ENCODE measurements around the gene RSU1. TPM values are rescaled to one million over a fixed set of nuclear protein-coding genes. Genes with fewer than 3 reads are reported as not detected.

RSU1 gene
- total RNA-seq, 1 donor from 2014 or later: 59.4 TPM

DNA sequence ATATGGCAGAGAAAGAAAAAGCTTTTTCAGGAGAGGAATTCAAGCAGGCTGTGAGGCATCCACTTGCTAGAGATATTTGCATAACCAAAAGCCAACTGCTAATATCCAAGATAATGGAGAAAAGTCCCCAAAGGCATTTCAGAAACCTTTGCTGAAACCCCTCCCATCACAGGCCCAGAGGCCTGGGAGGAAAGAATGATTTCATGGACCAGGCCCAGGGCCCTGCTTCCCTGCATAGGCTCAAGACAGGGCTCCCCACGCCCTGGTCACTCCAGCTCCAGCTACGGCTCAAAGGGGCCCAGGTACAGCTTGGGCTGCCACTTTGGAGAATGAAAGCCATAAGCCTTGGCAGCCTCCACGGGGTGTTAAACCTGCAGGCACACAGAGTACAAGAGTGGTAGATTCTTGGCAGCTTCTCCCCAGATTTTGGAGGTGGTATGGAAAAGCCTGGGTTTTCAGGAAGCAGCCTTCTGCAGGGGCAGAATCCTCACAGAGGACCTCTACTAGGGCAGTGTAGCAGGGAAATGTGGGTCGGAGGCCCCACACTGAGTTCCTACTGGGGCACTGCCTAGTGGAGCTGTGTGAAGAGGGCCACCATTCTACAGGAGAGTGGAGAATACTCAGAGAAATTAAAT is 5.6 kb upstream of the RSU1 start:
- Mint-ChIP-seq H3K36me3 (ENCODE audit: unreplicated experiment) (peaks cover 12% of the 10 kb centered on the region), H3K27ac (ENCODE audit: unreplicated experiment) (no peak overlapping the region), H3K4me3 (ENCODE audit: unreplicated experiment) (no peak overlapping the region), H3K27me3 (ENCODE audit: unreplicated experiment) (peaks cover 3% of the 10 kb centered on the region), H3K4me1 (ENCODE audit: low read depth, unreplicated experiment) (peaks cover 3% of the 10 kb centered on the region), H3K9me3 (ENCODE audit: unreplicated experiment) (peaks cover 5% of the 10 kb centered on the region)
- DNase-seq: no peak
- TF ChIP-seq, protein P1, sequence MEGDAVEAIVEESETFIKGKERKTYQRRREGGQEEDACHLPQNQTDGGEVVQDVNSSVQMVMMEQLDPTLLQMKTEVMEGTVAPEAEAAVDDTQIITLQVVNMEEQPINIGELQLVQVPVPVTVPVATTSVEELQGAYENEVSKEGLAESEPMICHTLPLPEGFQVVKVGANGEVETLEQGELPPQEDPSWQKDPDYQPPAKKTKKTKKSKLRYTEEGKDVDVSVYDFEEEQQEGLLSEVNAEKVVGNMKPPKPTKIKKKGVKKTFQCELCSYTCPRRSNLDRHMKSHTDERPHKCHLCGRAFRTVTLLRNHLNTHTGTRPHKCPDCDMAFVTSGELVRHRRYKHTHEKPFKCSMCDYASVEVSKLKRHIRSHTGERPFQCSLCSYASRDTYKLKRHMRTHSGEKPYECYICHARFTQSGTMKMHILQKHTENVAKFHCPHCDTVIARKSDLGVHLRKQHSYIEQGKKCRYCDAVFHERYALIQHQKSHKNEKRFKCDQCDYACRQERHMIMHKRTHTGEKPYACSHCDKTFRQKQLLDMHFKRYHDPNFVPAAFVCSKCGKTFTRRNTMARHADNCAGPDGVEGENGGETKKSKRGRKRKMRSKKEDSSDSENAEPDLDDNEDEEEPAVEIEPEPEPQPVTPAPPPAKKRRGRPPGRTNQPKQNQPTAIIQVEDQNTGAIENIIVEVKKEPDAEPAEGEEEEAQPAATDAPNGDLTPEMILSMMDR (IDR thresholded peaks at IDR 0.05; ENCODE audit: partially characterized antibody, unreplicated experiment): no peak

DNA sequence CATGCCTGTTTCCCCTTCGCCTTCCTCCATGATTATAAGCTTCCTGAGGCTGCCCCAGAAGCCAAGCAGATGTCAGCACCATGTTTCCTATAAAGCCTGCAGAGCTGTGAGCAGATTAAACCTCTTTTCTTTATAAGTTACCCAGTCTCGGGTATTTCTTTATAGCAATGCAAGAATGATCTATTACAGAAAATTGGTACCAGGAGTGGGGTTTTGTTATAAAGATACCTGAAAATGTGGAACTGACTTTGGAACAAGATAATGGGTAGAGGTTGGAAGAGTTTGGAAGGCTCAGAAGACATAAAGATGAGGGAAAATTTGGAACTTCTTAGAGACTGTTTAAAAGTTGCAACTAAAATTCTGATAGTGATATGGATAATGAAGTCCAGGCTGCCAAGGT is 4.8 kb upstream of the RSU1 start:
- no peak overlapping the region for H3K27ac Mint-ChIP-seq (ENCODE audit: unreplicated experiment)
- H3K4me1 Mint-ChIP-seq (ENCODE audit: low read depth, unreplicated experiment): peaks cover 3% of the 10 kb centered on the region
- peaks cover 12% of the 10 kb centered on the region for H3K36me3 Mint-ChIP-seq (ENCODE audit: unreplicated experiment)
- peaks cover 5% of the 10 kb centered on the region for H3K9me3 Mint-ChIP-seq (ENCODE audit: unreplicated experiment)
- TF ChIP-seq, protein P1 (IDR thresholded peaks at IDR 0.05; ENCODE audit: partially characterized antibody, unreplicated experiment): no peak
- H3K4me3 Mint-ChIP-seq (ENCODE audit: unreplicated experiment): no peak overlapping the region
- no peak for DNase-seq
- peaks cover 3% of the 10 kb centered on the region for H3K27me3 Mint-ChIP-seq (ENCODE audit: unreplicated experiment)

DNA sequence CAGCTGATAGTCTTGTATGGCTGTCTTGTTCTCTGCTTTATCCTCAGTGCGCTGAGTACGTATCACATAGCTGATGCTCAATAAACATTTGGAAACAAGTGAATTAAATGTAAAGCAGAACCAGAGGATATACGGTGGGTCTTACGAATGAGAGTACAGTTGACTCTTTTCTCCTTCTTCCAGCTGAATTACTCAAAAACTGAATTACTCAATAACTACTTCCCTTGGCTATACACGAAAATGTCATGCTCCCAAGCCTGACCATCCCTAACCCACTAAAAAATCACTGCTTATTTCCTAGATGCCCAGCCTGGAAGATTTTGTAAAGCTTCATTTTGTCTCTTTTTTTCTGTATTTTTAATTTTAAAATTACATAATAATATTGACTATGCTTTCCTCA is 3.2 kb upstream of the RSU1 start:
- no peak overlapping the region for H3K27ac Mint-ChIP-seq (ENCODE audit: unreplicated experiment)
- H3K36me3 Mint-ChIP-seq (ENCODE audit: unreplicated experiment): peaks cover 12% of the 10 kb centered on the region
- DNase-seq: no peak
- peaks cover 7% of the 10 kb centered on the region for H3K4me1 Mint-ChIP-seq (ENCODE audit: low read depth, unreplicated experiment)
- H3K27me3 Mint-ChIP-seq (ENCODE audit: unreplicated experiment): peaks cover 6% of the 10 kb centered on the region
- H3K9me3 Mint-ChIP-seq (ENCODE audit: unreplicated experiment): peaks cover 8% of the 10 kb centered on the region
- H3K4me3 Mint-ChIP-seq (ENCODE audit: unreplicated experiment): no peak overlapping the region
- TF ChIP-seq, protein P1 (IDR thresholded peaks at IDR 0.05; ENCODE audit: partially characterized antibody, unreplicated experiment): no peak

DNA sequence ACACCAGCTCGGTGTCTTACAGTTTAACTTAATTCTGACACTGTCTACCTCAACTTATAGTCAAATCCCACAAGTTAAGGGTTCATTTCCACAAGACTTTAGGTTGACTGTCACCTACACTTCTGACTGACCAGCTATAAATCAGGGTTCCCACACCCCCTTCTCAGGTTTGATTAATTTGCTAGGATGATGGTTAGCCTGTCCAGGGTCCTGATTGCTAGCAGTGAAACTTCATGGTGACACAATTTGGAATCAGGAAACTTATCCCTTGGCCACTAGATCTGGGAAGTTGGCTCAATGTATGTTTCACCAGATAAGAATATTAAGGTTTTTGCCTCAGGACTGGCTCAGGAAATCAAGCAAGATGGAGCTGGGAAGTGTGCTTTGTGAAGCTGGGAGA is 2.8 kb upstream of the RSU1 start:
- Mint-ChIP-seq H3K27me3 (ENCODE audit: unreplicated experiment) (peaks cover 4% of the 10 kb centered on the region), H3K27ac (ENCODE audit: unreplicated experiment) (no peak overlapping the region), H3K9me3 (ENCODE audit: unreplicated experiment) (peaks cover 8% of the 10 kb centered on the region)

DNA sequence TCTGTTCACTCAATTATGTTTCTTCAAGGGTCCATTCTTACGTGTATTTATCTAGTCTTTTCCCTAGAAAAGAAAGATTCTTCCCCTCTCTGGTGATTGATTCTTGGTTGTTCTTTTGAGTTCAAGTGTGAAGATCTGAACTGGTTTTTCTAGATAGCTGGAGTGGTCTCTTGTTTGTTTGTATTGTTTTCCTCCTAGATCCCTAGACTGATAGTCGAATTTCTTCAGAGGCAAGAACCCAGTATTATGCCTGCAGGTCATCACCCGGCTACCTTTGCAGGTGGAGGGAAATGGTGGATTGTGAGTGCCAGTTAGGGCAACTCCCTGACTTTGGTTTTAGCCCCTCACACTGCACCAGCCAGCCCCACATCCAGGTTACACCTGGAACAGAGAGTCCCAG is 2.2 kb upstream of the RSU1 start:
- Mint-ChIP-seq H3K27ac (ENCODE audit: unreplicated experiment) (no peak overlapping the region), H3K27me3 (ENCODE audit: unreplicated experiment) (peaks cover 4% of the 10 kb centered on the region), H3K36me3 (ENCODE audit: unreplicated experiment) (peaks cover 12% of the 10 kb centered on the region), H3K9me3 (ENCODE audit: unreplicated experiment) (peaks cover 8% of the 10 kb centered on the region), H3K4me3 (ENCODE audit: unreplicated experiment) (no peak overlapping the region), H3K4me1 (ENCODE audit: low read depth, unreplicated experiment) (peaks cover 7% of the 10 kb centered on the region)
- TF ChIP-seq, protein P1 (IDR thresholded peaks at IDR 0.05; ENCODE audit: partially characterized antibody, unreplicated experiment): no peak
- no peak for DNase-seq

More for the DNA sequence above, 2.8 kb upstream of the RSU1 start:
- no peak overlapping the region for H3K4me3 Mint-ChIP-seq (ENCODE audit: unreplicated experiment)
- TF ChIP-seq, protein P1 (IDR thresholded peaks at IDR 0.05; ENCODE audit: partially characterized antibody, unreplicated experiment): no peak
- DNase-seq: no peak
- H3K4me1 Mint-ChIP-seq (ENCODE audit: low read depth, unreplicated experiment): peaks cover 7% of the 10 kb centered on the region
- H3K36me3 Mint-ChIP-seq (ENCODE audit: unreplicated experiment): peaks cover 12% of the 10 kb centered on the region

All from glutamatergic neuron (in vitro differentiated cells).